GM12872 (cell line): ENCODE data around the gene CCDC102B.

Source experiments
- TF ChIP-seq, protein P1 (sequence below): IDR thresholded peaks from 3 replicates; pipeline ENCODE4 v1.5.1; 2011; ENCODE audit warnings: low read depth, mild to moderate bottlenecking, low read length, moderate library complexity; ENCODE audit not compliant: insufficient read depth

The CCDC102B gene

DNA sequence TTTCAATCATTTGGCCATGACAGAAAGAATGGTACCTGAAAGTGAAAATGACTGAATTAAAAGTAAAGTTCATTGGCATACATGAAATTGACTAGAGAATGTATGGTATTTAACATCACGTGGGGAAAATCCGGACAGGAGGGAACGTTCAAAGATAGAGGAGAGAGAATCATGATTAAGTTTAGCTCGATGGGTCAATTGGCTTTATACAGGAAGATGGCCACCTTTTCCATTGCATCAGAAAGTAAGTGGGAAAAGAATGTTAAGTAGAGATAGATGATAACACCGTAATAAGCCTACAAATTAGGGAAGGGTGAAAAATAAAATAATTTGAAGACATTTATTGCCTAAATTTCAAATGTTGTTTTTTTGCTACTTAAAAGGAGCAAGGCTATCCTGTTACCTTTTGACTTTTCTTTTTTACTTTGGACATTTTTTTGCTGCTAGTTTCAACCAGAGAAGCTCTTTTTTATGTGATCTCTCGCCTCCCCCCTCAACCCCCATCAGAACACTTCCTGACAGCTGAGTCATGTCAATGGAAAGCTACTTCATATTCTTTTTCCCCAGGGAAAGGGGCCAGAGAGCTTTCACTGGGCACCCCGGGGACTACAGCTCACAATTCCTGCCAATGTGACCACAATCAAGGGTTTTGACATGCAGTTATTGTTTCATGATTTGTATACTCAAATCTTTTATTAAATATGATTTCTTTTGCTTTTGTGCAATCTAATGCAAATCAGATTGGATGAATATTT lies 767 bp upstream of the CCDC102B start:
- TF ChIP-seq, protein P1, sequence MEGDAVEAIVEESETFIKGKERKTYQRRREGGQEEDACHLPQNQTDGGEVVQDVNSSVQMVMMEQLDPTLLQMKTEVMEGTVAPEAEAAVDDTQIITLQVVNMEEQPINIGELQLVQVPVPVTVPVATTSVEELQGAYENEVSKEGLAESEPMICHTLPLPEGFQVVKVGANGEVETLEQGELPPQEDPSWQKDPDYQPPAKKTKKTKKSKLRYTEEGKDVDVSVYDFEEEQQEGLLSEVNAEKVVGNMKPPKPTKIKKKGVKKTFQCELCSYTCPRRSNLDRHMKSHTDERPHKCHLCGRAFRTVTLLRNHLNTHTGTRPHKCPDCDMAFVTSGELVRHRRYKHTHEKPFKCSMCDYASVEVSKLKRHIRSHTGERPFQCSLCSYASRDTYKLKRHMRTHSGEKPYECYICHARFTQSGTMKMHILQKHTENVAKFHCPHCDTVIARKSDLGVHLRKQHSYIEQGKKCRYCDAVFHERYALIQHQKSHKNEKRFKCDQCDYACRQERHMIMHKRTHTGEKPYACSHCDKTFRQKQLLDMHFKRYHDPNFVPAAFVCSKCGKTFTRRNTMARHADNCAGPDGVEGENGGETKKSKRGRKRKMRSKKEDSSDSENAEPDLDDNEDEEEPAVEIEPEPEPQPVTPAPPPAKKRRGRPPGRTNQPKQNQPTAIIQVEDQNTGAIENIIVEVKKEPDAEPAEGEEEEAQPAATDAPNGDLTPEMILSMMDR, result no peak

DNA sequence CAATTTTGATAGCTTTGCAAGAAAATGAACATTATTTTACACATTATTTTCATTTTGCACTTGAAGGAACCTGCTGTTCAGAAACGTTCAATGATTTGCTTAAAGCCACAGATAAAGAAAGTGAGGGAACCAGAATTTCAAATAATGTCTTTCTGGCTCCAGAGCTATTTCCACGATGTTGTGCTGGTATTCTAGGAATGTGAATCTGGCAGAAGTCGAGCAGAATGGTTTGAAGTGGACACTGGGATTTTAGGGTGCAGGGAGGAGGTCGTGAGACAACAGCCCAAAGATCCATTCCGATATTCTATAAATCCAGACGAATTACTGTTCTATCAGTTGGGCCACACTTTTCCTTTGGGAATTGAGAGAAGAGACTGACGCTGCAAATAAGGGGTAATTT lies 2.2 kb downstream of the CCDC102B start:
- TF ChIP-seq, protein P1, result no peak

DNA sequence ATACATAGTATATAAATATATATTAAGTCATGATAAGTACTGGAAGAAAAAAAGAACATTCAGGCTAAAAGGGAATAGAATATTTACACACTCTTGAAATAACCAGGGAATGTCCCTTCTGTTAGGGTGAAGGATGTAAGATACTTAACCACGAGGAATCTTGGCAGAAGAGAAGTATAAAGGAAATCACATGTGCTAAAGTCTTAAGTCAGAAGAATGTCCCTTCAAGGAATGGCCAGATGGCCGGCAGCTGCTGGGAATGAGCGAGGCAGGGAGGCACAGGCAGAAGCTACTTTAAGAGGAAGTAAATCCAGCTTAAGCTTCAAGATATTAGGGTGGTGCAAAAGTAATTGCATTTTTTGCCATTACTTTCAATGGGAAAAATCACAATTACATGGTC lies 5.5 kb downstream of the CCDC102B start:
- TF ChIP-seq, protein P1, result no peak

DNA sequence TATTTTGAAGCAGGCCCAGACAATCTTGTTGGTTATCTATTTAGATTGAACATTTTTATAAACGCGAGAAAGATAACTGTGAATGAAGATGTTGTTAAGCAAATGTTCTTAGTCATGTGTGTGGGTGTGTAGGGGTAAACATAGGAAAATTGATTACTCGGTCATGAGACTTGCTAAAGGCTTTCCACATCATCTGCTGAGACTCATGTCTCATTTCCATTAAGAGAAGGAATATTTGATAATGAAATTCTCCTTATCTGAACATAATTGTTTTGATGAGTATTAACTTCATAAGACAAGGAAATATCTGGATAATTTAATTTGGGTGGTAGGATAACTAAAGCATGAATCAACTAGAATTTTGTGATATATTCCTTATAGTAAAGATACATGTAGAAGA lies 19.7 kb downstream of the CCDC102B start:
- TF ChIP-seq, protein P1, result no peak

DNA sequence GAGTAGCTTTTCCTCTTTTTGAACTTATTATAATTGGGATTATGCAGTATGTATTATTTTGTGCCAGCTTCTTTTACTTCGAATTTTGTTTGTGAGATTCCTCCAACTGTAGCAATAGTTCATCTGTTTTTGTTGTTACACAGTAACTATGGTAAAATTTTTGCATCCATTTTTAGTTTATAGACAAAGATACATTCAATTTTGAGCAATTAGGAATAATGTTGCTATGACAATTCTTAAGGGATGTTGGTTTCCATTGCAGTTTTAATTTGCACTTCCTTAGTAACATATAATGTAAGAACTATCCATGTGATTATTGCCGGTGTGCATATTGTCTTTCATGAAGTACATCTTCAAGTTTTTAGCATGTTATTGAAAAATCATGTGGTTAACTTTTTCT lies 20.7 kb downstream of the CCDC102B start:
- TF ChIP-seq, protein P1, result no peak

DNA sequence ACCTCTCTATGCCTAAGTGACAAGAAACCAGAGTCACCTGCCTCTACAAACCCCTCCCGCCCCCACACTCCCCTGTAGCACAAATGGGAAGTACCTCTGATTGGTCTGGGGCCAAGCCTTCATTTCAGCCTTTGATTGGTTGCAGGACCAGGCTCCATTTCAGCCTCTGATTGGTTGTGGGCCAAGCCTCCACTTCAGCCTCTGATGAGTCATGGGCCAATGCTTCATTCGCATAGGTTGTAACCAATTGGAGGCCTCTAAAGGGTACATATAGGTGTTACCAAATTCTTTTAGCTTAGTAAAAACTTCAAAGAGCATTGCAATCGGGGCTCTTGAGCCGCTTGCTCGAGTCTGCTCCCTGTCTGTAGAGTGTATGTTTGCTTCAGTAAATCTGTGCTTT lies 25.0 kb downstream of the CCDC102B start:
- TF ChIP-seq, protein P1, result no peak

DNA sequence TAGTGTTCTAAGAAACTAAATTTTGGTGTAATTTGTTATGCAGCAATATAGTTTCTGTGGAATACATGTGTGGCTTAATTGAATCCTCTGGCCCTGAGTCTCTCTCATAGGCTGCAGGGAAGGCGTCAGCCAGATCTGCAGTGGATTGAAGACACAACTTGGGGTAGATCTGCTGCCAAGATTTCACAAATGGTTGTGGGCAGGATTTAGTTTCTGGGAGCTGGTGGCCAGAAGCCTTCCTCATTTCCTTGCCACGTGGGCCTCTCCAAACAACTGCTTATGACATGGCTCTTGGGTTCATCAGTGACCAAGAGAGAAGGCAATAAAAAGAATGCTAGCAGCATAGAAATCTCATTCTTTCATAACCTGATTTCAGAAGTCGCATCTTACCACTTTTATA lies 28.2 kb downstream of the CCDC102B start:
- TF ChIP-seq, protein P1, result no peak
